GM23338 (cell line): ENCODE results near the gene NINJ2. TPM values are rescaled to one million over a fixed set of nuclear protein-coding genes. Genes with fewer than 3 reads are reported as not detected.
"Not testable (repeated sequence)": the region's sequence is repeated elsewhere in the genome, so short reads cannot be mapped to it uniquely, and the experiment has no call there.

ENCODE experiments used
- ATAC-seq: fragments of 200-7000 bp; cut with Tn5 transposase; 3 replicates; pipeline ENCODE4 v1.9.1; 2020
- DNase-seq: peaks from one replicate; pipeline ENCODE4 v3.0.0-alpha.2; 2015; ENCODE audit warnings: low spot score
- H2AFZ ChIP-seq: fragments of 200-600 bp; sonication (generic); 2 replicates; pipeline ENCODE4 v1.8.0; 2016; ENCODE audit warnings: antibody characterized with exemption, mild to moderate bottlenecking, moderate library complexity
- H3F3A ChIP-seq: fragments of 200-600 bp; sonication (generic); replicated peaks from 2 replicates; pipeline ENCODE4 v1.8.0; 2017; ENCODE audit warnings: antibody characterized with exemption, mixed run types, low read depth
- H3K27ac ChIP-seq: fragments of 200-600 bp; sonication (generic); 2 replicates; pipeline ENCODE4 v1.6.1; 2016; ENCODE audit warnings: low read depth
- H3K27me3 ChIP-seq: fragments of 200-600 bp; sonication (generic); 2 replicates; pipeline ENCODE4 v1.8.0; 2016; ENCODE audit warnings: mild to moderate bottlenecking, mixed run types, moderate library complexity; ENCODE audit not compliant: insufficient read depth
- H3K36me3 ChIP-seq: fragments of 200-600 bp; sonication (generic); 2 replicates; pipeline ENCODE4 v1.8.0; 2016; ENCODE audit warnings: mild to moderate bottlenecking; ENCODE audit not compliant: insufficient read depth
- H3K4me1 ChIP-seq: fragments of 200-600 bp; sonication (generic); 2 replicates; pipeline ENCODE4 v1.8.0; 2016; ENCODE audit warnings: mild to moderate bottlenecking, moderate library complexity; ENCODE audit not compliant: insufficient read depth
- H3K4me2 ChIP-seq: fragments of 200-600 bp; sonication (generic); 2 replicates; pipeline ENCODE4 v1.7.1; 2017; ENCODE audit warnings: mixed run types
- H3K4me3 ChIP-seq: fragments of 200-600 bp; sonication (generic); 2 replicates; pipeline ENCODE4 v1.6.1; 2016; ENCODE audit warnings: mixed run types
- H3K79me2 ChIP-seq: fragments of 200-600 bp; sonication (generic); replicated peaks from 2 replicates; pipeline ENCODE4 v1.8.0; 2017; ENCODE audit warnings: mild to moderate bottlenecking; ENCODE audit not compliant: insufficient read depth
- H3K9me2 ChIP-seq: fragments of 200-600 bp; sonication (generic); 2 replicates; pipeline ENCODE4 v1.8.0; 2017; ENCODE audit not compliant: insufficient read depth
- H4K20me1 ChIP-seq: fragments of 200-600 bp; sonication (generic); replicated peaks from 2 replicates; pipeline ENCODE4 v1.8.0; 2017; ENCODE audit warnings: mild to moderate bottlenecking; ENCODE audit not compliant: insufficient read depth
- H3K27ac Mint-ChIP-seq: 2 replicates; pipeline ENCODE4 v1.8.0; 2020; ENCODE audit warnings: inconsistent platforms, mild to moderate bottlenecking, moderate library complexity, mixed read lengths
- H3K27me3 Mint-ChIP-seq: 3 replicates; pipeline ENCODE4 v1.8.0; 2022; ENCODE audit warnings: low read depth, mild to moderate bottlenecking, moderate library complexity, mixed read lengths, inconsistent platforms; ENCODE audit not compliant: insufficient read depth, poor library complexity
- H3K36me3 Mint-ChIP-seq: 3 replicates; pipeline ENCODE4 v1.8.0; 2021; ENCODE audit warnings: low read depth, mild to moderate bottlenecking, inconsistent platforms, moderate library complexity, mixed read lengths
- H3K4me1 Mint-ChIP-seq: 3 replicates; pipeline ENCODE4 v1.8.0; 2020; ENCODE audit warnings: mild to moderate bottlenecking, inconsistent platforms, mixed read lengths
- H3K4me3 Mint-ChIP-seq: 3 replicates; pipeline ENCODE4 v1.8.0; 2021; ENCODE audit warnings: moderate library complexity, mild to moderate bottlenecking, inconsistent platforms, mixed read lengths
- H3K9me3 Mint-ChIP-seq: 3 replicates; pipeline ENCODE4 v1.8.0; 2020; ENCODE audit warnings: moderate library complexity, mild to moderate bottlenecking, inconsistent platforms, mixed read lengths
- CREB1 ChIP-seq: fragments of 250-450 bp; sonication (Bioruptor Pico); IDR thresholded peaks from 2 replicates; pipeline ENCODE4 v1.5.0; 2020; ENCODE audit warnings: low read depth, mild to moderate bottlenecking, moderate library complexity
- ETS1 ChIP-seq: IDR thresholded peaks from 2 replicates; pipeline ENCODE4 v1.6.1; 2016; ENCODE audit warnings: antibody characterized with exemption
- EZH2 ChIP-seq: fragments of 200-600 bp; sonication (generic); IDR thresholded peaks from one replicate; pipeline ENCODE4 v1.8.0; 2017; ENCODE audit warnings: antibody characterized with exemption, mild to moderate bottlenecking, low read depth; ENCODE audit not compliant: unreplicated experiment
- EZH2phosphoT487 ChIP-seq: fragments of 200-600 bp; sonication (generic); IDR thresholded peaks from one replicate; pipeline ENCODE4 v1.8.1; 2018; ENCODE audit warnings: antibody characterized with exemption; ENCODE audit not compliant: unreplicated experiment
- NANOG ChIP-seq: IDR thresholded peaks from 2 replicates; pipeline ENCODE4 v1.6.1; 2016; ENCODE audit warnings: antibody characterized with exemption, borderline replicate concordance
- POLR2AphosphoS5 ChIP-seq: IDR thresholded peaks from 2 replicates; pipeline ENCODE4 v1.6.1; 2016; ENCODE audit warnings: antibody characterized with exemption, low read depth
- REST ChIP-seq: IDR thresholded peaks from one replicate; pipeline ENCODE4 v1.6.1; 2018; ENCODE audit warnings: antibody characterized with exemption; ENCODE audit not compliant: unreplicated experiment
- STAT1 ChIP-seq: IDR thresholded peaks from one replicate; pipeline ENCODE4 v1.6.1; 2016; ENCODE audit warnings: antibody characterized with exemption; ENCODE audit not compliant: unreplicated experiment
- ZNF114 ChIP-seq: fragments of 250-450 bp; sonication (Bioruptor Pico); IDR thresholded peaks from 2 replicates; pipeline ENCODE4 v1.5.0; 2020; ENCODE audit warnings: mild to moderate bottlenecking, moderate library complexity
- ZNF331 ChIP-seq: fragments of 250-450 bp; sonication (Bioruptor Pico); IDR thresholded peaks from 2 replicates; pipeline ENCODE4 v1.5.0; 2020; ENCODE audit warnings: low read depth, mild to moderate bottlenecking, moderate library complexity
- ZNF462 ChIP-seq: fragments of 250-450 bp; sonication (Bioruptor Pico); IDR thresholded peaks from 2 replicates; pipeline ENCODE4 v1.5.0; 2020; ENCODE audit warnings: mild to moderate bottlenecking, moderate library complexity
- polyA plus RNA-seq: library from polyadenylated mRNA; unstranded; fragments of >200 nt; fragmentation: Nextera tagmentation; extraction: Ambion mirVana; gene quantifications from 2 replicates; pipeline ENCODE4 v1.2.1, GENCODE V29; 2016
- total RNA-seq: library from RNA; depleted of rRNA; stranded (reverse); fragments of >200 nt; shearing (Covaris generic); gene quantifications from 2 replicates; pipeline ENCODE4 v1.2.3, GENCODE V29; 2014

NINJ2 gene
- total and polyA plus RNA-seq, 2 experiments from 2014 or later, result 0.94 to 2.6 TPM

GRCh38 chr12:642633-643474, 20.4 kb downstream of the NINJ2 start (continued):
- no peak for TF ChIP-seq ZNF462 (CRISPR knock-in tag)
- TF ChIP-seq REST, result no peak
- TF ChIP-seq STAT1, result no peak
- peak; percentile 41; the same call in 1 of the 2 replicates for TF ChIP-seq POLR2AphosphoS5
- TF ChIP-seq ZNF331 (CRISPR knock-in tag), result no peak
- TF ChIP-seq ZNF114, result no peak
- no peak for TF ChIP-seq CREB1
- no peak for TF ChIP-seq EZH2phosphoT487
- 0 out of 2 replicates have a peak, but pooled peaks have one; percentile 28 for TF ChIP-seq ETS1
- TF ChIP-seq NANOG, result no peak
- no peak for TF ChIP-seq EZH2

- H3K4me1 ChIP-seq, H4K20me1 ChIP-seq, H3K9me2 ChIP-seq, H3K79me2 ChIP-seq, H3K4me1 Mint-ChIP-seq, H3K36me3 Mint-ChIP-seq, H3K4me2 ChIP-seq, ATAC-seq, H3K27ac Mint-ChIP-seq, H3K4me3 Mint-ChIP-seq, H3K36me3 ChIP-seq, H3K4me3 ChIP-seq, H3K27ac ChIP-seq, H3K27me3 ChIP-seq, DNase-seq, H2AFZ ChIP-seq, H3K27me3 Mint-ChIP-seq, H3F3A ChIP-seq, H3K9me3 Mint-ChIP-seq: not testable (repeated sequence)
These were observed 21.9 kb downstream of the NINJ2 start for GRCh38 chr12:641321-641720.
